ENCODE measurements around the gene ITPR1.

Gene ITPR1

DNA sequence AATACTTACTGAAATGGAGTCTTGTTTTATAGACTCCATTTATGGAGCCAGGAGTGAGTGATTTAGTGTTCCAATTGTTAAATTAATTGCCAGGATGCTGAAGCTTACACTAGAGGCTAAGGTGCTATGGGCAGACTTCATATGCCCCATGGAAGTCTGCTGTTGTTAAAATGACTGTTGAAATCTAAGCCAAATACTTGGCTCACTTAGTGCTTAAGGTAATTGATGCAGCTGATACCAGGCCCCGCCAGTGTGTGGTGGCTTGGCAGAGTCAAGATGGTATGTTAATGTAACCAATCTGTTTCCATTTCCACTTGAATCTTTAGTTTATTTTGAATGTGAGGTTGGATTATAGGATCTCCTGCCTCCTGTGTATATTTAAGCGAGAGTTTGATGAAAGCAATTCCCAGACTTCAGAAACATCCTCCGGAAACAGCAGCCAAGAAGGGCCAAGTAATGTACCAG lies 187.1 kb downstream of the ITPR1 start (continued):
- TF ChIP-seq, protein P1, sequence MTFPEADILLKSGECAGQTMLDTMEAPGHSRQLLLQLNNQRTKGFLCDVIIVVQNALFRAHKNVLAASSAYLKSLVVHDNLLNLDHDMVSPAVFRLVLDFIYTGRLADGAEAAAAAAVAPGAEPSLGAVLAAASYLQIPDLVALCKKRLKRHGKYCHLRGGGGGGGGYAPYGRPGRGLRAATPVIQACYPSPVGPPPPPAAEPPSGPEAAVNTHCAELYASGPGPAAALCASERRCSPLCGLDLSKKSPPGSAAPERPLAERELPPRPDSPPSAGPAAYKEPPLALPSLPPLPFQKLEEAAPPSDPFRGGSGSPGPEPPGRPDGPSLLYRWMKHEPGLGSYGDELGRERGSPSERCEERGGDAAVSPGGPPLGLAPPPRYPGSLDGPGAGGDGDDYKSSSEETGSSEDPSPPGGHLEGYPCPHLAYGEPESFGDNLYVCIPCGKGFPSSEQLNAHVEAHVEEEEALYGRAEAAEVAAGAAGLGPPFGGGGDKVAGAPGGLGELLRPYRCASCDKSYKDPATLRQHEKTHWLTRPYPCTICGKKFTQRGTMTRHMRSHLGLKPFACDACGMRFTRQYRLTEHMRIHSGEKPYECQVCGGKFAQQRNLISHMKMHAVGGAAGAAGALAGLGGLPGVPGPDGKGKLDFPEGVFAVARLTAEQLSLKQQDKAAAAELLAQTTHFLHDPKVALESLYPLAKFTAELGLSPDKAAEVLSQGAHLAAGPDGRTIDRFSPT (tag by site-specific recombination; IDR thresholded peaks at IDR 0.05): no peak
- TF ChIP-seq, protein P2, sequence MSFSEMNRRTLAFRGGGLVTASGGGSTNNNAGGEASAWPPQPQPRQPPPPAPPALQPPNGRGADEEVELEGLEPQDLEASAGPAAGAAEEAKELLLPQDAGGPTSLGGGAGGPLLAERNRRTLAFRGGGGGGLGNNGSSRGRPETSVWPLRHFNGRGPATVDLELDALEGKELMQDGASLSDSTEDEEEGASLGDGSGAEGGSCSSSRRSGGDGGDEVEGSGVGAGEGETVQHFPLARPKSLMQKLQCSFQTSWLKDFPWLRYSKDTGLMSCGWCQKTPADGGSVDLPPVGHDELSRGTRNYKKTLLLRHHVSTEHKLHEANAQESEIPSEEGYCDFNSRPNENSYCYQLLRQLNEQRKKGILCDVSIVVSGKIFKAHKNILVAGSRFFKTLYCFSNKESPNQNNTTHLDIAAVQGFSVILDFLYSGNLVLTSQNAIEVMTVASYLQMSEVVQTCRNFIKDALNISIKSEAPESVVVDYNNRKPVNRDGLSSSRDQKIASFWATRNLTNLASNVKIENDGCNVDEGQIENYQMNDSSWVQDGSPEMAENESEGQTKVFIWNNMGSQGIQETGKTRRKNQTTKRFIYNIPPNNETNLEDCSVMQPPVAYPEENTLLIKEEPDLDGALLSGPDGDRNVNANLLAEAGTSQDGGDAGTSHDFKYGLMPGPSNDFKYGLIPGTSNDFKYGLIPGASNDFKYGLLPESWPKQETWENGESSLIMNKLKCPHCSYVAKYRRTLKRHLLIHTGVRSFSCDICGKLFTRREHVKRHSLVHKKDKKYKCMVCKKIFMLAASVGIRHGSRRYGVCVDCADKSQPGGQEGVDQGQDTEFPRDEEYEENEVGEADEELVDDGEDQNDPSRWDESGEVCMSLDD (tag by site-specific recombination; IDR thresholded peaks at IDR 0.05): no peak
- TF ChIP-seq ZNF132 (tag by site-specific recombination; IDR thresholded peaks at IDR 0.05; ENCODE audit: borderline replicate concordance): no peak
- TF ChIP-seq MZF1 (tag by site-specific recombination; IDR thresholded peaks at IDR 0.05; ENCODE audit: borderline replicate concordance): peak; percentile 21; the same call in 1 of the 2 replicates
- peak; percentile 24; the same call in 1 of the 2 replicates for TF ChIP-seq ZNF549 (tag by site-specific recombination; IDR thresholded peaks at IDR 0.05)
- TF ChIP-seq ZNF830 (tag by site-specific recombination; IDR thresholded peaks at IDR 0.05; ENCODE audit: low read depth): no peak
- no peak for TF ChIP-seq GLI2 (tag by site-specific recombination; IDR thresholded peaks at IDR 0.05; ENCODE audit: borderline replicate concordance, low read depth)
- TF ChIP-seq ZNF280C (tag by site-specific recombination; IDR thresholded peaks at IDR 0.05): no peak
- TF ChIP-seq, protein P3, sequence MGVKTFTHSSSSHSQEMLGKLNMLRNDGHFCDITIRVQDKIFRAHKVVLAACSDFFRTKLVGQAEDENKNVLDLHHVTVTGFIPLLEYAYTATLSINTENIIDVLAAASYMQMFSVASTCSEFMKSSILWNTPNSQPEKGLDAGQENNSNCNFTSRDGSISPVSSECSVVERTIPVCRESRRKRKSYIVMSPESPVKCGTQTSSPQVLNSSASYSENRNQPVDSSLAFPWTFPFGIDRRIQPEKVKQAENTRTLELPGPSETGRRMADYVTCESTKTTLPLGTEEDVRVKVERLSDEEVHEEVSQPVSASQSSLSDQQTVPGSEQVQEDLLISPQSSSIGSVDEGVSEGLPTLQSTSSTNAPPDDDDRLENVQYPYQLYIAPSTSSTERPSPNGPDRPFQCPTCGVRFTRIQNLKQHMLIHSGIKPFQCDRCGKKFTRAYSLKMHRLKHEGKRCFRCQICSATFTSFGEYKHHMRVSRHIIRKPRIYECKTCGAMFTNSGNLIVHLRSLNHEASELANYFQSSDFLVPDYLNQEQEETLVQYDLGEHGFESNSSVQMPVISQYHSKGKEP (tag by site-specific recombination; IDR thresholded peaks at IDR 0.05): peak; percentile 44; the same call in 1 of the 2 replicates
- no peak for TF ChIP-seq ZNF626 (tag by site-specific recombination; IDR thresholded peaks at IDR 0.05)
- TF ChIP-seq ZNF768 (tag by site-specific recombination; IDR thresholded peaks at IDR 0.05): no peak
- TF ChIP-seq ZNF548 (tag by site-specific recombination; IDR thresholded peaks at IDR 0.05): no peak
- no peak for TF ChIP-seq ZNF530 (tag by site-specific recombination; IDR thresholded peaks at IDR 0.05; ENCODE audit: low read depth)
- TF ChIP-seq SCRT1 (tag by site-specific recombination; IDR thresholded peaks at IDR 0.05; ENCODE audit: borderline replicate concordance): peak; percentile 67; the same call in 1 of the 2 replicates
- peak; percentile 77 for TF ChIP-seq OSR2 (tag by site-specific recombination; IDR thresholded peaks at IDR 0.05)
- no peak for TF ChIP-seq ZNF248 (tag by site-specific recombination; IDR thresholded peaks at IDR 0.05)
- no peak for TF ChIP-seq ZNF266 (tag by site-specific recombination; IDR thresholded peaks at IDR 0.05; ENCODE audit: low read depth)
- TF ChIP-seq ZNF26 (tag by site-specific recombination; IDR thresholded peaks at IDR 0.05): no peak
- no peak for TF ChIP-seq ZNF311 (tag by site-specific recombination; IDR thresholded peaks at IDR 0.05; ENCODE audit: borderline replicate concordance)
- TF ChIP-seq ZNF121 (tag by site-specific recombination; IDR thresholded peaks at IDR 0.05): no peak
- TF ChIP-seq ZBTB1 (tag by site-specific recombination; IDR thresholded peaks at IDR 0.05): no peak
- TF ChIP-seq ZNF843 (tag by site-specific recombination; IDR thresholded peaks at IDR 0.05): peak; percentile 95
- peak; percentile 39; the same call in 1 of the 2 replicates for TF ChIP-seq INSM2 (tag by site-specific recombination; IDR thresholded peaks at IDR 0.05)
- peak; percentile 72 for TF ChIP-seq ZXDB (tag by site-specific recombination; IDR thresholded peaks at IDR 0.05)
- no peak for TF ChIP-seq SETDB1 (IDR thresholded peaks at IDR 0.05; ENCODE audit: insufficient read length, low read length)
- TF ChIP-seq ZNF391 (tag by site-specific recombination; IDR thresholded peaks at IDR 0.05; ENCODE audit: borderline replicate concordance, low read depth): no peak
- no peak for TF ChIP-seq ZNF610 (tag by site-specific recombination; IDR thresholded peaks at IDR 0.05; ENCODE audit: borderline replicate concordance)
- no peak for TF ChIP-seq IKZF3 (tag by site-specific recombination; IDR thresholded peaks at IDR 0.05)

Measured in HEK293 (cell line).